Natural killer cell (primary cell): Measurements from ENCODE around the gene PDE3A. TPM values are rescaled to one million over a fixed set of nuclear protein-coding genes. Genes with fewer than 3 reads are reported as not detected.

Experiments used
- ATAC-seq, 3 donors: fragments of 150-1000 bp in 2 of 3; fragments of 200-7000 bp in 1 of 3; cut with Tn5 transposase; 1 replicate in 1 of 3; 2 replicates in 2 of 3; pipeline ENCODE4 v1.10.0; 2021; ENCODE audit warnings: mild to moderate bottlenecking in 2 of 3, moderate library complexity in 2 of 3
- DNase-seq, 2 donors: peaks; one replicate each; pipeline versions ENCODE4 v3.0.0 to v3.0.0-alpha.2; 2013 to 2021; ENCODE audit warnings: mixed read lengths in 1 of 2
- H3K27ac ChIP-seq: one replicate; pipeline ENCODE4 v1.5.1; 2013; ENCODE audit warnings: mild to moderate bottlenecking, low read length
- H3K27me3 ChIP-seq: one replicate; pipeline ENCODE4 v1.6.1; 2013; ENCODE audit warnings: low read length; ENCODE audit not compliant: control insufficient read depth, insufficient read depth
- H3K36me3 ChIP-seq: one replicate; pipeline ENCODE4 v1.6.1; 2013; ENCODE audit warnings: low read length; ENCODE audit not compliant: control insufficient read depth, insufficient read depth
- H3K4me1 ChIP-seq: one replicate; pipeline ENCODE4 v1.6.1; 2013; ENCODE audit warnings: low read length; ENCODE audit not compliant: control insufficient read depth, insufficient read depth
- H3K4me3 ChIP-seq: one replicate; pipeline ENCODE4 v1.5.1; 2013; ENCODE audit warnings: low read length
- H3K9me3 ChIP-seq: one replicate; pipeline ENCODE4 v1.6.1; 2013; ENCODE audit warnings: low read length; ENCODE audit not compliant: control insufficient read depth, insufficient read depth
- H3K27ac Mint-ChIP-seq, 2 donors: one replicate each; pipeline ENCODE4 v1.8.0; 2022; ENCODE audit warnings: mild to moderate bottlenecking in 2 of 2, mixed read lengths in 2 of 2, moderate library complexity in 1 of 2
- H3K27me3 Mint-ChIP-seq, 2 donors: one replicate each; pipeline ENCODE4 v1.8.0; 2022; ENCODE audit warnings: low read depth in 2 of 2, mixed read lengths in 2 of 2
- H3K36me3 Mint-ChIP-seq: one replicate; pipeline ENCODE4 v1.8.0; 2022; ENCODE audit warnings: mixed read lengths
- H3K4me1 Mint-ChIP-seq, 2 donors: one replicate each; pipeline ENCODE4 v1.8.0; 2022; ENCODE audit warnings: mixed read lengths in 2 of 2
- H3K4me3 Mint-ChIP-seq: one replicate; pipeline ENCODE4 v1.8.0; 2022; ENCODE audit warnings: mild to moderate bottlenecking, moderate library complexity, mixed read lengths
- H3K9me3 Mint-ChIP-seq, 2 donors: one replicate each; pipeline ENCODE4 v1.8.0; 2022; ENCODE audit warnings: mixed read lengths in 2 of 2
- WGBS: methylation state at CpG from one replicate; pipeline ENCODE4 v1.1.7; 2013; ENCODE audit warnings: missing lambda C conversion rate; ENCODE audit not compliant: insufficient coverage; 5-methylcytosine and 5-hydroxymethylcytosine counted together
- intact Hi-C: fragments of 100-400 bp; cut with micrococcal nuclease; formaldehyde crosslinking; loops from one replicate; pipeline ENCODE4 v1.14.2; 2022
- total RNA-seq, 4 donors: library from RNA; stranded (reverse); fragments of 120-200 nt in 1 of 4; gene quantifications; one replicate each; pipeline versions ENCODE4 v1.2.3 to v1.2.4, GENCODE V29; 2013 to 2022
- TF ChIP-seq, protein P1 (sequence below): fragments of 200-600 bp; IDR thresholded peaks from one replicate; pipeline ENCODE4 v1.8.0; 2022; ENCODE audit warnings: antibody characterized with exemption

Gene PDE3A
- total RNA-seq, 3 donors from 2014 or later (not counting 1 experiment from before 2014, with no cell fraction given), result 0.20 to 0.28 (median 0.27) TPM

DNA sequence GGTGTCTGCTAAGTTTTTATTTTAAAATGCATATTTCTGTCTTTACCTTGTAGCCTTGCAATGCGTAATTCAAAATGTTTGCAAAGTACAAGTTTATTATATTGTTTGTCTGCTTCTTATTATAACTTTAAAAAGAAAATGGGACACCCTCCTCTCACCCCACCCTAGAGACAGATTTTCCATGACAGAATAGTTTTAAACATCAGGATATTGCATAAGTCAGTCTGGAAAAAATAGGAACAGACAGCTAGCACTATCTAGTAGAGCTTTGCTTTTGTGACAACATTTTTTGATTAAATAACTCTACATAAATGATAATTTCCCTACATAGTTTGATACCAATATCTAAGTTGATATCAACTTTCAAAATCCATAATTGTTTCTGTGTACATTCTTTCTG is 71.3 kb downstream of the PDE3A start:
- H3K9me3 ChIP-seq, result no peaks in the 10 kb centered on the region
- Mint-ChIP-seq H3K27me3 (peaks cover 0 to 18% of the 10 kb centered on the region in 2 donors), H3K27ac (no peak overlapping the region), H3K4me1 (no peaks in the 10 kb centered on the region), H3K36me3 (no peaks in the 10 kb centered on the region), H3K4me3 (no peak overlapping the region), H3K9me3 (no peaks in the 10 kb centered on the region)
- no peaks in the 10 kb centered on the region for H3K4me1 ChIP-seq
- no CpG with 5 or more reads among the region's 1 CpG for WGBS
- ATAC-seq (no peak), DNase-seq (no peak)
- no peak overlapping the region for H3K27ac ChIP-seq
- TF ChIP-seq, protein P1, sequence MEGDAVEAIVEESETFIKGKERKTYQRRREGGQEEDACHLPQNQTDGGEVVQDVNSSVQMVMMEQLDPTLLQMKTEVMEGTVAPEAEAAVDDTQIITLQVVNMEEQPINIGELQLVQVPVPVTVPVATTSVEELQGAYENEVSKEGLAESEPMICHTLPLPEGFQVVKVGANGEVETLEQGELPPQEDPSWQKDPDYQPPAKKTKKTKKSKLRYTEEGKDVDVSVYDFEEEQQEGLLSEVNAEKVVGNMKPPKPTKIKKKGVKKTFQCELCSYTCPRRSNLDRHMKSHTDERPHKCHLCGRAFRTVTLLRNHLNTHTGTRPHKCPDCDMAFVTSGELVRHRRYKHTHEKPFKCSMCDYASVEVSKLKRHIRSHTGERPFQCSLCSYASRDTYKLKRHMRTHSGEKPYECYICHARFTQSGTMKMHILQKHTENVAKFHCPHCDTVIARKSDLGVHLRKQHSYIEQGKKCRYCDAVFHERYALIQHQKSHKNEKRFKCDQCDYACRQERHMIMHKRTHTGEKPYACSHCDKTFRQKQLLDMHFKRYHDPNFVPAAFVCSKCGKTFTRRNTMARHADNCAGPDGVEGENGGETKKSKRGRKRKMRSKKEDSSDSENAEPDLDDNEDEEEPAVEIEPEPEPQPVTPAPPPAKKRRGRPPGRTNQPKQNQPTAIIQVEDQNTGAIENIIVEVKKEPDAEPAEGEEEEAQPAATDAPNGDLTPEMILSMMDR, result no peak
- H3K4me3 ChIP-seq, result no peak overlapping the region
- intact Hi-C loops, result no loop called here
- no peaks in the 10 kb centered on the region for H3K27me3 ChIP-seq
- H3K36me3 ChIP-seq, result no peaks in the 10 kb centered on the region

DNA sequence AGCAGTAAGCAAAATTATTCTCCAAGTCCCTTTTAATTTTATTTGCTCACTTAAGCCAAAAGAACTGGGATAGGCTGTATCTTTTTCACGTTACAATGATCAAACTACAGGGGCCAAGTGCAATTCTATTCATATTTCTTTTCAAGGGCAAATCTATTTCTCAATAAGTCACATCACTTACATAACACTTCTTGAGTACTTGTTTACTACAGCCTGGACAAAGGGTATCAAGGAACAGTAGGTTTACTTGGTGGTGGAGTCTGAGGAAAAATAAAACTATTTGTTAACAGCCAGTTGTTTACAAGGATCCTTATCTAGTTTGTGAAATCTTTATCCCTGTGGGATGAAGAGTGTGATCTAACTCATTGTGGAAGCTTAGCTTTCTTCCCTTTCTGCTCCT is 72.1 kb downstream of the PDE3A start:
- no peaks in the 10 kb centered on the region for H3K4me1 Mint-ChIP-seq
- ATAC-seq (no peak), DNase-seq (no peak)
- Histone ChIP-seq H3K4me3 (no peak overlapping the region), H3K27me3 (no peaks in the 10 kb centered on the region), H3K9me3 (no peaks in the 10 kb centered on the region), H3K27ac (no peak overlapping the region), H3K36me3 (no peaks in the 10 kb centered on the region), H3K4me1 (no peaks in the 10 kb centered on the region)
- no peak overlapping the region for H3K27ac Mint-ChIP-seq
- intact Hi-C loops, result no loop called here
- 73% methylated on average over 1 of the region's 1 CpG for WGBS
- H3K4me3 Mint-ChIP-seq, result no peak overlapping the region
- peaks cover 0 to 14% of the 10 kb centered on the region in 2 donors for H3K27me3 Mint-ChIP-seq
- H3K9me3 Mint-ChIP-seq, result no peaks in the 10 kb centered on the region
- no peaks in the 10 kb centered on the region for H3K36me3 Mint-ChIP-seq
- TF ChIP-seq, protein P1, result no peak

DNA sequence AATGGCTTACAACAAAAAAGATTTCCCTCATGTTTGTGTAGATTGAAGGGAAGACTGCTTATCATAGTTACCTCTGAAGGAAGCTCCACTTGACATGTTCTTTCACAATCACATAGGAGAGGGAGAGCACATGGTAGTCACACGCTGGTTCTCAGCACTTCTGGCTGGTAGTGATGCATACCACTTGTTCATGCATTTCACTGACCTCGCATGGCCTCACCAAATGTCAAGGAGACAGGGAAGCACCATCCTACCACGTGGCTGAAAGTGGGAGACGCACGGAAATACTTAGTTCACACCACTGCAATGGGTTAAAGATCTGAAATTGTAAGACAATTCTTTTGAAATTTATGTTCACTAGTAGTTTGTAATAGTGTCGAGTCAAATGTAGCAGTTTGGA is 74.0 kb downstream of the PDE3A start:
- no peaks in the 10 kb centered on the region for H3K4me1 Mint-ChIP-seq
- no peak overlapping the region for H3K4me3 Mint-ChIP-seq
- intact Hi-C loops, result no loop called here
- Histone ChIP-seq H3K9me3 (no peaks in the 10 kb centered on the region), H3K27me3 (no peaks in the 10 kb centered on the region), H3K36me3 (no peaks in the 10 kb centered on the region), H3K27ac (no peak overlapping the region), H3K4me1 (no peaks in the 10 kb centered on the region), H3K4me3 (no peak overlapping the region)
- TF ChIP-seq, protein P1, result no peak
- no peak for ATAC-seq
- WGBS, result 86% methylated on average over 5 of the region's 6 CpGs
- no peak overlapping the region for H3K27ac Mint-ChIP-seq
- H3K27me3 Mint-ChIP-seq, result peaks cover 0 to 17% of the 10 kb centered on the region in 2 donors
- H3K36me3 Mint-ChIP-seq, result no peaks in the 10 kb centered on the region
- DNase-seq, result no peak
- H3K9me3 Mint-ChIP-seq, result no peaks in the 10 kb centered on the region

DNA sequence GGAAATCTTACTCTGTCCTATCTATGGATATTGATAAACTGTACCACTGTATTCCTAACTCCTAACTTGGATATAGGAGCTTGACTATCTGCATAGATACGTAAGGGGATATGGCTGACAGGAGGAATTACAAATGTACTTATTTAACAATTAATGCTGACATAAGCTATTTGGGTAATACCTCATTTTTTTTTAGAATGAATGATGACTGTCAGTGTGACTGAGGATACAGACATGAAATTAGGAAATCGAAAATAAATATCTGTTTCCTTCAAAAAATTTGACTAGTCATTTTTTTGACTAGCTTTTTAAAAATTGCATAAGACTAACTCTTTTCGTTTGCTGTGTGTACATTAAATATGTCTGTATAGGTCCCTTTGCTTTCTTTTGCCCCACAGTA is 74.9 kb downstream of the PDE3A start:
- H3K27ac ChIP-seq, result no peak overlapping the region
- intact Hi-C loops, result no loop called here
- no peak overlapping the region for H3K27ac Mint-ChIP-seq
- H3K4me1 Mint-ChIP-seq, result no peaks in the 10 kb centered on the region
- no peaks in the 10 kb centered on the region for H3K9me3 Mint-ChIP-seq
- no peaks in the 10 kb centered on the region for H3K4me1 ChIP-seq
- TF ChIP-seq, protein P1, result no peak
- H3K27me3 Mint-ChIP-seq, result peaks cover 0 to 17% of the 10 kb centered on the region in 2 donors
- H3K4me3 ChIP-seq, result no peak overlapping the region
- no peak overlapping the region for H3K4me3 Mint-ChIP-seq
- no peaks in the 10 kb centered on the region for H3K36me3 ChIP-seq
- H3K36me3 Mint-ChIP-seq, result no peaks in the 10 kb centered on the region
- H3K27me3 ChIP-seq, result no peaks in the 10 kb centered on the region
- no peak for ATAC-seq
- no CpG with 5 or more reads among the region's 3 CpGs for WGBS
- no peaks in the 10 kb centered on the region for H3K9me3 ChIP-seq
- no peak for DNase-seq
